ENCODE results near the gene CATSPERD. TPM values are rescaled to one million over a fixed set of nuclear protein-coding genes. Genes with fewer than 3 reads are reported as not detected.

The CATSPERD gene
- total RNA-seq, 1 donor from 2014 or later = not detected

GRCh38 chr19:5786593-5787408, 66.4 kb downstream of the CATSPERD start:
- no peak overlapping the region for H3K4me3 ChIP-seq (ENCODE audit: low read depth, low read length)
- no peak for TF ChIP-seq CTCF (conservative IDR thresholded peaks at IDR 0.05; ENCODE audit: low read depth, low read length)
- no peak for DNase-seq (ENCODE audit: low read depth)

GRCh38 chr19:5787409-5788182, 67.2 kb downstream of the CATSPERD start:
- no peak for DNase-seq (ENCODE audit: low read depth)
- no peak overlapping the region for H3K4me3 ChIP-seq (ENCODE audit: low read depth, low read length)
- TF ChIP-seq CTCF (conservative IDR thresholded peaks at IDR 0.05; ENCODE audit: low read depth, low read length) = no peak

- H3K4me3 ChIP-seq (ENCODE audit: low read depth, low read length) = no peak overlapping the region
- no peak for DNase-seq (ENCODE audit: low read depth)
- no peak for TF ChIP-seq CTCF (conservative IDR thresholded peaks at IDR 0.05; ENCODE audit: low read depth, low read length)
These were observed 68.0 kb downstream of the CATSPERD start for GRCh38 chr19:5788422-5788821.

- TF ChIP-seq CTCF (conservative IDR thresholded peaks at IDR 0.05; ENCODE audit: low read depth, low read length) = no peak
- no peak overlapping the region for H3K4me3 ChIP-seq (ENCODE audit: low read depth, low read length)
- DNase-seq (ENCODE audit: low read depth) = no peak
These were observed 68.9 kb downstream of the CATSPERD start for GRCh38 chr19:5789351-5789761.

GRCh38 chr19:5789886-5790558, 69.6 kb downstream of the CATSPERD start:
- DNase-seq (ENCODE audit: low read depth) = no peak
- TF ChIP-seq CTCF (conservative IDR thresholded peaks at IDR 0.05; ENCODE audit: low read depth, low read length) = no peak
- H3K4me3 ChIP-seq (ENCODE audit: low read depth, low read length) = peak overlapping the region; percentile 81

- no peak for TF ChIP-seq CTCF (conservative IDR thresholded peaks at IDR 0.05; ENCODE audit: low read depth, low read length)
- DNase-seq (ENCODE audit: low read depth) = peak; percentile 76
These were observed 70.4 kb downstream of the CATSPERD start, which contains the start of gene DUS3L for GRCh38 chr19:5790559-5791520. TSS of gene DUS3L (minus strand) at chr19:5791163. CDS start at chr19:5791141, 22 bp downstream.

More at GRCh38 chr19:5790559-5791520, 70.4 kb downstream of the CATSPERD start, which contains the start of gene DUS3L:
- peak within 1 kb of the TSS; percentile 81 for H3K4me3 ChIP-seq (ENCODE audit: low read depth, low read length)
